NCI-H128 (cell line): ENCODE measurements around the gene MGA.

Experiments used
- DNase-seq: peaks from one replicate; lab custom pipeline; 2025; ENCODE audit not compliant: unreplicated experiment; lab: John Stamatoyannopoulos, UW

The MGA gene

GRCh38 chr15:41660235-41661077 lies at the start of gene MGA:
Gene MGA, plus strand, starts transcription at chr15:41660405.
- DNase-seq, result peak; percentile 71

DNA sequence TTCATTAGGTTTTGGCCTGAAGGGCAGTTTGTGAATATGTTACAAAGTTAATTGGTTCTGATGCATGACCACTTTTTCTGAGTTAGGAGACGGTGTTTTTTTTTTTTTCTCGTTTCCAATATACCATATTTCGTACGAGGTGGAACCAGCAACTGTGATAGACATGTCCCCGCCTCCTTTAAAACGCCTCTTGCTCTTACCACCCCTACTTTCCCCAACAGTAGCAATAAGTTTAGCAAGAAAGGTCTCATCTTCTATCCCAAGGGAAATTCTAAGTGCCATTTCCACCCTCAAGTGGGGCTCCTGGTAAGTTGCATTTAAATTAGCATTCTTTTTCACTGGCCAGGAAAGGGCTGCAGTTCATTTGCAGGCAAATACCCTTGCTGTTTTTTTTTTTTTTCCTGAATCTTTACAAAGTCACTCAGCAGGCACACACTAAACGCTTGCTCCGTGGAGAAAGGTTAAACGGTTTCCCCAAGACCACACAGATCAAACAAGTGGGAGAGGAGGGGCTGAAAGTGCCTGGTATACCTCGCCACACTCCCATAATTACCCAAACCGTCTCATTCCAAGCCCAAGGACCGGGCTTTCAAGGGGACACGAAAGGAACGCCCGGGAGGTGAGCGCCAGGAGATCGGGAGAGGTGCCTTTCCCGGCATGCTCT lies 39.5 kb upstream of the MGA start:
- peak; percentile 30 for DNase-seq

DNA sequence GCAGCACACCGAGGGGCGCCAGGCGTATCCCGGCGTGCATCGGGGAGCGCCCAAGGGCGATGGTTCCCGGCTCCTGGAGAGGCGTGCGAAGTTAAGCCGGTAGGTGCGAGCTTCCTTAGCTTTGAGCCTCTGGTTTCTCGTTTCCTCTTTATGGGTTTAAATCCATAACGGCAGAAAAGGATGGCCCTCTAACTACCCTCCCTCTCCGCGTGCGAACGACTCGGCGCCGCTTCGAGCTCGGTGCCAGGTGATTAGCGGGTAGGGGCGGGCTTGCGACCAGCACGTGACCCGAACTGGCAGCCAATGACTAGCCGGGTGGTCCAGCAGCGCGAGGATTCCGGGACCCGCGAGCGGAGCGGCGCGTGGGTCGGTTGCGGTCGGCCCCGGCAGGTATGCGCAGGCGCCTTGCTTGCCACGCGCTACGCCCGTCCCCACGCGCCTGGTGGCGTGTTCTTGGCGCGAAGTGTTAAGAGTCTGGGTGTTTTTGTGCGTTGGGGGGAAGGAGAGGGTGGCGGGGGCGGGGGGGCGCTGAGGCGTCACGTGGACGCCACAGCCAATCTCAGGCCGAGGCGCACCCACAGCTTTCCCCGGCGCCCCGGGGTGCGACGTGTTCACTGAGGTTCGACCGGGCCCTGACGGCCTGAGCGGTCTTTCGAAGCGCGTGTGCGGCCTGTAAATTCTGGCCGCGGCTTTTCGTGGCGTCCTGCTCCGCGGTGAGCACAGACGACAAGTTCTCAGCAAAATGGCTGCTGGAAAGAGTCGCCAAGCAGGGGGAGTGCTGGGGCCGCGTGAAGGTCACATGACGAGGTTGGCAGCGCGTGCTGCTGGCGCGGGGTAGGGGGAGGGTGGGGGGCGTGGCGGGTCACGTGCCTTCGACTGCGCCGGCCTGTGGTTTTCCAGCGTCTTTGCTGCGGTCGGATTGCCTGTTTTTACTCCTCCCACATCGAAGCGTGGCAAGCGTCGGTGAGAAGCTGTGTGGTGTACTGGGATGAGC lies 38.7 kb upstream of the MGA start:
- peak; percentile 75 for DNase-seq

DNA sequence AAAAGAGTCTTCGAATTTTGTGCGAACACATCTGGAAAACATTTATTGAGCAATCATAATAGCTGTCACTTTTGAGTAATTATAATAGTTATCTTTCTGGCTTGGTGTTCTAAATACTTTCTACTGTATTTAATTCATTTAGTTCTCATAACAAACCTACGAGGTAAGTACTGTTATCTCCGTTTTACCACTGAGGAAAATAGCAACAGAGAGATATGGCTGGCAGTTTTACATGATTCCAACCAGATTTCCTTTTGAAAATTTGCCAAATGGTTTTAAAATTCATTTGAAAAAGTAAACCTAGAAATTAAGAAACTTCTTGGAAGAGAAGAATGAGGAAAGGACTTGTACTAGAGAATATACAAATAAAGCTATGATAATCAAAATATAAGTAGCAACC lies 37.3 kb upstream of the MGA start:
- DNase-seq, result no peak

DNA sequence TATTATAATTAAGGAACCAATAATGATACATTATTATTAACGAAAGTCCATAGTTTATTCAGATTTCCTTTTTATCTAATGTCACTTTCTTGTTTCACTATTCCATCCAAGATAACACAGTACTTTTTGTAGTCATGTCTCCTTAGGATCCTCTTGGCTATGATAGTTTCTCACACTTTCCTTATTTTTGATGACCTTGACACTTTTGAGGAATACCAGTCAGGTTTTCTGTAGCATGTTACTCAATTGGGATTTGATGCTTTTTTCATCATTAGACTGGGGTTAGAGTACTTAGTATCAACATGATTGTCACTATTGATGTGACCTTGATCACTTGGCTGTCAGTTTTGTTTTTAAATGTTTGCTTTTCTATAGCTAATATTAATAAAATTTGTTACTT lies 33.0 kb upstream of the MGA start:
- no peak for DNase-seq

- DNase-seq, result no peak
These were observed 30.7 kb upstream of the MGA start for GRCh38 chr15:41629463-41629862.

DNA sequence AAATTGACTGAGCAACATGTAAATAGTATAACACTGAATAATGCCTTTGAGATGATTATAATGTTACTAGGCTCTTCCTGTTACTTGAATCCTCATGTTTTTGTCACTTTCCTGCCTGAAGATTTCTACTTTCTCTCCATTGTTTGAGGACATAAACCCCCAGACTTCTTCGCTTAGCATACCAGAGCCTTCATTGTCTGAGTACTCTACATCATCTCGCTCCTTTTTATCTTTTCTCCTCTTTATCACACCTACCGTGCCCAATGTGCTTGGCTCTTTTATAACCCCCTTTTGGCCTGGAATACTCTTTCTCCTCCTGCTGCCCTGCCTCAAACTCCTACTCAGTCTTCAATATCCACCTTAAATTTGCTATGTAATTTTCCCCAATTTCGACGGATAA lies 30.3 kb upstream of the MGA start:
- no peak for DNase-seq

DNA sequence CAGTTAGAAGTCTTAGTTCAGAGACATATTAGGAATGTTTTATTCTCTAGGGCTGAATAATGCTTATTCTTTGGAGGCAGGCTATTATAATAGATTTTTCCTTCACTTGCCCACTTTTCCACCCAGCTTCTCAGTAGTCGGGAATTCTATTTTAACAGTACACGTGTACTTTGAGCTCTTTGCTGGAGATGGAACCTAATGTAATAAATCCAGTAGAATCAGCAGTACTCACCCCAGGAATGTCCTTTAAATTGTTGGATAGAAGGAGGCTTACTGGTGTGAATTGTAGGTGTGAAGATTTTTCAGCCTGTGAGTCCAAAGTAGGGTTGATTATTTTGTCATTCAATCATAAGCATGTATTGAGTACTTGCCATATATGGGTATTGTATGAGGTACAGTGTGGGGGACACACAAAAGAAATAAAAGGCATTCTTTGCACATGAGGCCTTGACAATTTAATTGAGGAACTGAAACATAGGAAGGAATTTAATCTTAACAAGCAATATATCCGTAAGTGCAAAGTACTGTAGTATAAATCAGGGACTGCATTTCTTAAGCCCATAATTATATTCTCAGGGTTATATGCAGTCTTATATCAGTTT lies 29.5 kb upstream of the MGA start:
- no peak for DNase-seq

DNA sequence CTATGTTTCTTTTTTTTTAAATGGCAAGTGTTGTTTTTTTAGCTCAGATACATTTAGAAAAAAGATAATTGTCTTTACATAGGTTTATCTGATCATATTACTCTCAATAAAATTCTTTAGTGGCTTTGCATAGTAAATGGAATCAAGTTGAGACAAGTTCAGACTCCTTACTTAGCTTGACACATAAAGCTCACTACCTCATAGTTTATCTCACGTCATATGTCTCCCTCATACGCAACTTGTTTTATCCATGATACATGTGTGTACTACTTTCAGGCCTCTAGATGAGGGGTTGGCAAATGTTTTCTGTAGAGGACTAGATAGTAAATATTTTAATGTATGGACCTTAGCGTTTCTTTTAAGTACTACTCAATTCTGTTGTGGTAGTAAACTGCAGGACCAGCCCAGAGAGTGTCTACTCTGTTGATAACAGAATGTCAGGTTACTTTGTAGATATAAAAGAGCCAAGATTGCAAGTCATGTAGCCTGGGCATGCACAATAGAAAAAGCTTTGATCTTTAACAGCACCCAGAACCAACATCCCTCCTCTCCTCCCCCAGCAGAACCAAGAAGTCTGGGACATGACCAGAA lies 28.2 kb upstream of the MGA start:
- DNase-seq, result no peak

DNA sequence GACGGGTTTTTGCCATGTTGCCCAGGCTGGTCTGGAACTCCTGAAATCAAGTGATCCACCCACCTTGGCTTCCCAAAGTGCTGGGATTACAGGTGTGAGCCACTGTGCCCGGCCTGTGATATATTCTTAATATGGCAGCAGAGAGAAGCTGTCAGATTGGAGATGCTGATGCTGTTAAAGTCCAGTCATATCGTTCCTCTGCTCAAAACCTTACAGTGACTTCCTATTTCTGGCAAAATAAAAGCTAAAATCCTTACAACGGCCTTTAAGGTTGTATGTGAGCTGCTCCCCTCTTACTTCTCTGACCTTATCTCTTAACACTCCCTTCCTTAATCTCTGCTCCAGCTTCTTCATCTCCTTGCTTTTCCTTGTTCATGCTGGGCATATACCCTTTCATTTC lies 26.6 kb upstream of the MGA start:
- DNase-seq, result no peak

DNA sequence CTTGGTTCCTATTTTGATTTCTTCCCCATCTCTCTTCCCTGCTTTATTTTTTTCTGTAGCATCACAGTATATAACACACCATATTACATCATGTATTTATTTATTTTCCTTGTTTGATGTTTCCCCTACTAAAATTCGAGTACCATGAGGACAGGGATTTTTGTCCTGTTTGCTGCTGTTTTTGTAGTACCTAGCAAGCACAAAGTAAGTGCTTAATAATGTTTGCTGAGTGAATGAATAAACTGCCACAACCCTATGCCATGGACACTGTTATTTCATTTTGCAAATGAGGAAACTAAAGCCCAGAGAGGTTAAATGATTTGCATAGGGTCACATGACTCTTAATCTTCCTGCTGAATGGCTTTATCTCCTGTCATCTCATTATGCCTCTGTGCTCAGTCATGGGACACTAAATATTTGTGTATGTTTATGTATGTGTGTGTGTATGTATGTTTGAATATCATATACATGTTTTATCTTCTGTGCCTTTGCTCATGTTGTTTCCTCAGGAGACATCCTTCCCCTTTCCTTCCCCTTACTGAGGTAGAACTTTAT lies 26.1 kb upstream of the MGA start:
- DNase-seq, result no peak

DNA sequence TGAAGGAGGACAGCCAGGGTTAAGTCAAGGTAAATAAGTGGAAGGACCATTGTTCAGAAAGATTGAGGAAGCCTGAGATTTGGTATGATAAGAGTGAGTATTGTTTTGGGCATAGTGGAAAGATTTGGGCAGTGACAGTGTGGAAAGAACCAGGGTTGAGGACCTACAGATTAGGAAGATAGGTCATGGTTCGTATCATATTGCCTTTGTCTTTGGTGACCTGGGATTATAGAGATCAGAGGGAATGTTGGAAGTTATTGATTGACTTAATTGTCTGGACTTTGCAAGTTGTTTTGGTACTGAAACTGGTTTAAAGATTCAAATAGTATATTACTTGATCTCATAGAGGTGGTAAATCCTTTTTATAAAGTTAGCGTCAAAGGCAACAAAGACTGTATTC lies 23.1 kb upstream of the MGA start:
- DNase-seq, result no peak

DNA sequence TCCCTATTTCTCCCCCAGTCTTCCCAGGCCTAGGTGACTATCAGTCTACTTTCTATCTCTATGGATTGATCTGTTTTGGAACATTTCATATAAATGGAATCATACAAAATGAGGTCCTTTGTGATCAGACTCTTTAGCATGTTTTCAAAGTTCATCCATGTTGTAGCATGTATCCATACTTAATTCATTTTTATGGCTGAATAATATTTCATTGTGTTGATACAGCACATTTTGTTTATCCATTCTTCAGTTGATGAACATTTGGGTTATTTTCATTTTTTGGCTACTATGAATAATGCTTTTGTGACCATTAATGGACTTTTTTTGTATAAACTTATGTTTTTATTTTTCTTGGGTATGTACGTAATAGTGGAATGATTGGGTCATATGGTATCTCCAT lies 19.2 kb upstream of the MGA start:
- DNase-seq, result no peak

GRCh38 chr15:41647262-41647661 lies 12.9 kb upstream of the MGA start:
- DNase-seq, result no peak

DNA sequence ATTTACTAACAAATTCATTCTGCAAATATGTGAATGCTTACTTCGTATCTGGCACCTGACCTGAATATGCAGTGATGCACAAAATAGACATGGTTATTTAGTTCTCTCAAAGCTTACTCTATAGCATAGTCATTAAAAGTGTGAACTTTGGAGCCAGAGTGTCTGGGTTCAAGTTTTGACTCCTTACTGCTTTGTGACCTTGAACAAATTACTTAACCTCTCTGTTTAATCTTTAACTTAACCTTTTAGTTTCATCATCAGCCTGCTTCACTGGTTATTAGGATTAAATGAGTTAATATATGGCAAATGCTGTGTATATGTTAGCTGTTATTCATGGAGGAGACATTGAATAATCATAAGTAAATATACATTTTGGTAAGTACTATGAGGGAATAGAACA lies 12.1 kb upstream of the MGA start:
- DNase-seq, result no peak

GRCh38 chr15:41648770-41649169 lies 11.4 kb upstream of the MGA start:
- no peak for DNase-seq

GRCh38 chr15:41650806-41651205 lies 9.4 kb upstream of the MGA start:
- DNase-seq, result no peak

GRCh38 chr15:41651373-41651772 lies 8.8 kb upstream of the MGA start:
- DNase-seq, result no peak

GRCh38 chr15:41653760-41654159 lies 6.4 kb upstream of the MGA start:
- DNase-seq, result no peak

DNA sequence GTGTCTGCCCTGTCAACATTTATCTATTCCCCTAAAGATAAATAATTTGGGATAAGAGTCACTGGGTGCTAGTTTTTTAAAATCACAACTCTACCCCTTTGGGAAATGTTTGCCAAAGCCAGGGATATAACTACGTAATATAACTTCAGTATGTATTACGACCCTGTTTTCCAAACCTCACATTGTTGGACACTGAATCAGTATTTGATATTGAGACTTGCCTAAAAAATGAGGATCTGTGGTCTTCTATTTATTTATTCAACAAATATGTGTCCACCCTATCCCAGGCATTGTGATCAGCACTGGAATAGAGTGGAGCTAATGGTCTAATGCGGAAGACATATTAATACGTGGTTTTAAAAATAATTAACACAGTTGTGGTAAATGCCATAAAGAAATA lies 4.5 kb upstream of the MGA start:
- DNase-seq, result no peak
